Spleen (tissue), 11 donors: Measurements from ENCODE around the gene NUP37. TPM values are rescaled to one million over a fixed set of nuclear protein-coding genes. Genes with fewer than 3 reads are reported as not detected.
"Not testable (repeated sequence)": the region's sequence is repeated elsewhere in the genome, so short reads cannot be mapped to it uniquely, and the experiment has no call there.

Experiments
- DNase-seq: peaks from one replicate; pipeline ENCODE4 v3.0.0-alpha.2; 2020
- H3K27ac ChIP-seq, 8 donors: fragments of 200-600 bp; sonication (generic) in 7 of 8; 1 replicate in 4 of 8; 2 replicates in 4 of 8; pipeline versions ENCODE4 v1.5.0 to v1.8.0; 2016 to 2021; ENCODE audit warnings: inconsistent platforms in 4 of 8, mild to moderate bottlenecking in 4 of 8, moderate library complexity in 1 of 8
- H3K27me3 ChIP-seq, 7 donors: fragments of 200-600 bp; sonication (generic) in 6 of 7; replicated peaks in 1 of 7; 1 replicate in 4 of 7; 2 replicates in 3 of 7; pipeline versions ENCODE4 v1.5.0 to v1.8.0; 2016 to 2021; ENCODE audit warnings: inconsistent platforms in 3 of 7, mild to moderate bottlenecking in 1 of 7
- H3K36me3 ChIP-seq, 6 donors: fragments of 200-600 bp; sonication (generic) in 5 of 6; 1 replicate in 4 of 6; 2 replicates in 2 of 6; pipeline versions ENCODE4 v1.5.0 to v1.8.0; 2016 to 2021; ENCODE audit warnings: inconsistent platforms in 2 of 6
- H3K4me1 ChIP-seq, 6 donors: fragments of 200-600 bp; sonication (generic) in 5 of 6; 1 replicate in 3 of 6; 2 replicates in 3 of 6; pipeline versions ENCODE4 v1.5.0 to v1.8.0; 2016 to 2021; ENCODE audit warnings: inconsistent platforms in 3 of 6
- H3K4me3 ChIP-seq, 8 donors: fragments of 200-600 bp; sonication (generic) in 7 of 8; 1 replicate in 4 of 8; 2 replicates in 4 of 8; pipeline versions ENCODE4 v1.5.0 to v1.8.0; 2016 to 2021; ENCODE audit warnings: inconsistent platforms in 4 of 8, mild to moderate bottlenecking in 4 of 8, moderate library complexity in 2 of 8
- H3K9me3 ChIP-seq, 8 donors: fragments of 200-600 bp; sonication (generic) in 7 of 8; 1 replicate in 4 of 8; 2 replicates in 4 of 8; pipeline versions ENCODE4 v1.5.0 to v1.8.0; 2016 to 2021; ENCODE audit warnings: inconsistent platforms in 4 of 8
- CTCF ChIP-seq, 11 experiments: fragments of 200-600 bp in 7 of 11; fragments of 450-650 bp in 4 of 11; sonication (generic) in 4 of 11; IDR thresholded peaks in 8 of 11; conservative IDR thresholded peaks in 3 of 11; 1 replicate in 7 of 11; 2 replicates in 4 of 11; pipeline versions ENCODE4 v1.4.0 to v1.8.0; 2016 to 2021; ENCODE audit warnings: antibody characterized with exemption in 11 of 11, inconsistent platforms in 4 of 11, mild to moderate bottlenecking in 1 of 11
- POLR2A ChIP-seq, 3 donors: fragments of 450-650 bp; IDR thresholded peaks; one replicate each; pipeline ENCODE4 v1.5.1; 2017; ENCODE audit warnings: antibody characterized with exemption in 3 of 3, mild to moderate bottlenecking in 1 of 3
- POLR2AphosphoS5 ChIP-seq, 3 donors: sonication (generic); formaldehyde crosslinking; IDR thresholded peaks; one replicate each; pipeline ENCODE4 v1.5.1; 2017; ENCODE audit warnings: antibody characterized with exemption in 3 of 3
- WGBS, 5 donors: extraction: QIAGEN DNeasy Blood & Tissue Kit in 3 of 5; methylation state at CpG; one replicate each; pipeline versions ENCODE4 v1.1.5 to v1.1.7; 2013 to 2018; 5-methylcytosine and 5-hydroxymethylcytosine counted together
- intact Hi-C: fragments of 100-400 bp; cut with DNase I; formaldehyde crosslinking; loops from one replicate; pipeline ENCODE4 v1.15.0; 2023; ENCODE audit warnings: low total_unique reads
- polyA plus RNA-seq, 3 donors: library from polyadenylated mRNA; stranded (reverse); fragments of 200-250 nt; gene quantifications; one replicate each; pipeline ENCODE4 v1.2.1, GENCODE V29; 2013
- total RNA-seq, 7 donors: library from RNA; depleted of rRNA in 3 of 7; stranded (reverse); fragments of >200 nt in 3 of 7; fragmentation: NEBNext Ultra II Directional in 4 of 7; extraction: Animal tissue kit (Norgen Biotek cat#: 25700) in 4 of 7; gene quantifications; one replicate each; pipeline versions ENCODE4 v1.1.0 to v1.2.1, GENCODE V29; 2016 to 2021
- donor health status: healthy with polysubstance abuse.
- donor health status: DM: no; HTN: no; CAD: no; lungs with moderate emphysema.
- donor health status: DM: no; HTN: no; CAD: no.
- donor health status: Bipolar disorder and iron deficiency.
- donor health status: healthy.
- donor health status: DM: no; HTN: no; CAD: no.
- donor health status: DM: yes; HTN: yes; CAD: no.

Gene NUP37
- total and polyA plus RNA-seq, 10 donors: 11.2 to 26.5 (median 18.6) TPM

GRCh38 chr12:102096855-102097254 lies 23.1 kb downstream of the NUP37 start:
- Histone ChIP-seq H3K36me3 (peaks cover 0 to 70% (median 16%) of the 10 kb centered on the region in 6 donors), H3K27ac (no peak overlapping the region), H3K9me3 (no peaks in the 10 kb centered on the region), H3K4me3 (no peak overlapping the region), H3K27me3 (no peaks in the 10 kb centered on the region), H3K4me1 (no peaks in the 10 kb centered on the region)
- intact Hi-C loops: no loop called here
- no peak for DNase-seq
- TF ChIP-seq CTCF (IDR thresholded peaks at IDR 0.05 in 8 of 11, conservative IDR thresholded peaks at IDR 0.05 in 3 of 11): no peak
- 87 to 94% (median 90%) methylated on average over 3 of the region's 3 CpGs for WGBS, 5 donors

- TF ChIP-seq CTCF (IDR thresholded peaks at IDR 0.05 in 8 of 11, conservative IDR thresholded peaks at IDR 0.05 in 3 of 11): peak in 5 of 11 experiments; percentile 29 to 52 (median 36)
- no peak for TF ChIP-seq POLR2AphosphoS5 (IDR thresholded peaks at IDR 0.05)
- intact Hi-C loops: no loop called here
- no peak for DNase-seq
- H3K27me3 ChIP-seq: no peaks in the 10 kb centered on the region
- no peak overlapping the region for H3K27ac ChIP-seq
- H3K36me3 ChIP-seq: peaks cover 0 to 67% (median 16%) of the 10 kb centered on the region in 6 donors
- H3K9me3 ChIP-seq: no peaks in the 10 kb centered on the region
- no peak overlapping the region for H3K4me3 ChIP-seq
- 87 to 94% (median 91%) methylated on average over 2 of the region's 2 CpGs for WGBS, 5 donors
- no peaks in the 10 kb centered on the region for H3K4me1 ChIP-seq
These were observed 24.1 kb downstream of the NUP37 start for GRCh38 chr12:102095677-102096263.

- H3K27ac ChIP-seq: no peak overlapping the region
- TF ChIP-seq CTCF (IDR thresholded peaks at IDR 0.05 in 8 of 11, conservative IDR thresholded peaks at IDR 0.05 in 3 of 11) (no peak), POLR2A (IDR thresholded peaks at IDR 0.05) (no peak), POLR2AphosphoS5 (IDR thresholded peaks at IDR 0.05) (no peak)
- no peak overlapping the region for H3K4me3 ChIP-seq
- no peak for DNase-seq
- H3K36me3 ChIP-seq: peaks cover 0 to 56% (median 9%) of the 10 kb centered on the region in 6 donors
- H3K9me3 ChIP-seq: peaks cover 0 to 7% (median 0%) of the 10 kb centered on the region in 8 donors
- intact Hi-C loops: no loop called here
- H3K27me3 ChIP-seq: no peaks in the 10 kb centered on the region
- no peaks in the 10 kb centered on the region for H3K4me1 ChIP-seq
These were observed 26.6 kb downstream of the NUP37 start for GRCh38 chr12:102093319-102093718.

GRCh38 chr12:102089228-102089835 lies 30.6 kb downstream of the NUP37 start:
- H3K27me3 ChIP-seq, H3K4me3 ChIP-seq, intact Hi-C loops, H3K9me3 ChIP-seq, H3K27ac ChIP-seq, H3K4me1 ChIP-seq: not testable (repeated sequence)
- peaks cover 0 to 44% (median 12%) of the 10 kb centered on the region in 6 donors for H3K36me3 ChIP-seq
- 96 to 99% (median 98%) methylated on average over 19 to 38 of the region's 38 CpGs for WGBS, 5 donors
- DNase-seq: peak; percentile 41
